Pancreas (tissue), 10 donors: ENCODE results near the gene LRP10. TPM values are rescaled to one million over a fixed set of nuclear protein-coding genes. Genes with fewer than 3 reads are reported as not detected.

Source experiments
- ATAC-seq, 4 donors: fragments of 200-7000 bp; cut with Tn5 transposase; one replicate each; pipeline versions ENCODE4 v1.8.0 to v1.9.1; 2020; ENCODE audit warnings: mild to moderate bottlenecking in 4 of 4, moderate library complexity in 4 of 4
- DNase-seq, 6 donors: peaks; one replicate each; pipeline ENCODE4 v3.0.0-alpha.2; 2020
- FAIRE-seq: peaks from 2 replicates; lab custom pipeline; 2012; peaks lifted over from hg19 to GRCh38; lab: Jason Lieb, UNC
- H3K27ac ChIP-seq, 4 donors: fragments of 200-600 bp; sonication (generic); 1 replicate in 3 of 4; 2 replicates in 1 of 4; pipeline versions ENCODE4 v1.5.0 to v1.8.0; 2020
- H3K27me3 ChIP-seq, 4 donors: fragments of 200-600 bp; one replicate each; pipeline ENCODE4 v1.8.0; 2021
- H3K36me3 ChIP-seq, 3 donors: fragments of 200-600 bp; sonication (generic) in 1 of 3; one replicate each; pipeline versions ENCODE4 v1.5.0 to v1.8.0; 2020 to 2021
- H3K4me1 ChIP-seq, 3 donors: fragments of 200-600 bp; one replicate each; pipeline ENCODE4 v1.8.0; 2021
- H3K4me3 ChIP-seq, 4 donors: fragments of 200-600 bp; sonication (generic) in 2 of 4; one replicate each; pipeline versions ENCODE4 v1.5.0 to v1.8.0; 2020 to 2021
- H3K9me3 ChIP-seq, 4 donors: fragments of 200-600 bp; one replicate each; pipeline ENCODE4 v1.8.0; 2021
- WGBS, 2 donors: extraction: QIAGEN DNeasy Blood & Tissue Kit; methylation state at CpG; one replicate each; pipeline ENCODE4 v1.1.7; 2013; 5-methylcytosine and 5-hydroxymethylcytosine counted together
- intact Hi-C, 3 donors: fragments of 100-400 bp; cut with DNase I; formaldehyde crosslinking; loops; one replicate each; pipeline versions ENCODE4 v1.11.1 to v1.14.2; 2022
- polyA plus RNA-seq, 2 donors: library from polyadenylated mRNA; stranded (reverse); fragments of 200-250 nt; gene quantifications; one replicate each; pipeline ENCODE4 v1.2.3, GENCODE V29; 2013
- total RNA-seq, 6 donors: library from RNA; stranded (reverse); fragmentation: NEBNext Ultra II Directional in 4 of 6; extraction: Animal tissue kit (Norgen Biotek cat#: 25700) in 4 of 6; gene quantifications; one replicate each; pipeline versions ENCODE4 v1.2.1 to v1.2.4, GENCODE V29; 2021 to 2023
- TF ChIP-seq, protein P1 (sequence below), 4 donors: fragments of 200-600 bp; sonication (generic) in 3 of 4; IDR thresholded peaks; one replicate each; pipeline versions ENCODE4 v1.5.0 to v1.8.0; 2021; ENCODE audit warnings: antibody characterized with exemption in 4 of 4
- donor health status: healthy with polysubstance abuse.
- donor health status: DM: no; HTN: no; CAD: no; lungs with moderate emphysema.
- donor health status: DM: no; HTN: no; CAD: no.
- donor health status: control.
- donor health status: control.
- donor health status: Bipolar disorder and iron deficiency.
- donor health status: DM: yes; HTN: yes; CAD: no.
- donor health status: DM: no; HTN: no; CAD: no.
- donor health status: DM: no; HTN: no; CAD: no.
- donor health status: DM: yes; HTN: yes; CAD: no.

LRP10 gene
- total and polyA plus RNA-seq, 8 donors: 14.7 to 86.2 (median 50.2) TPM

- ATAC-seq: no peak
Measured at GRCh38 chr14:22915886-22916521, 44.5 kb downstream of the LRP10 start.

DNA sequence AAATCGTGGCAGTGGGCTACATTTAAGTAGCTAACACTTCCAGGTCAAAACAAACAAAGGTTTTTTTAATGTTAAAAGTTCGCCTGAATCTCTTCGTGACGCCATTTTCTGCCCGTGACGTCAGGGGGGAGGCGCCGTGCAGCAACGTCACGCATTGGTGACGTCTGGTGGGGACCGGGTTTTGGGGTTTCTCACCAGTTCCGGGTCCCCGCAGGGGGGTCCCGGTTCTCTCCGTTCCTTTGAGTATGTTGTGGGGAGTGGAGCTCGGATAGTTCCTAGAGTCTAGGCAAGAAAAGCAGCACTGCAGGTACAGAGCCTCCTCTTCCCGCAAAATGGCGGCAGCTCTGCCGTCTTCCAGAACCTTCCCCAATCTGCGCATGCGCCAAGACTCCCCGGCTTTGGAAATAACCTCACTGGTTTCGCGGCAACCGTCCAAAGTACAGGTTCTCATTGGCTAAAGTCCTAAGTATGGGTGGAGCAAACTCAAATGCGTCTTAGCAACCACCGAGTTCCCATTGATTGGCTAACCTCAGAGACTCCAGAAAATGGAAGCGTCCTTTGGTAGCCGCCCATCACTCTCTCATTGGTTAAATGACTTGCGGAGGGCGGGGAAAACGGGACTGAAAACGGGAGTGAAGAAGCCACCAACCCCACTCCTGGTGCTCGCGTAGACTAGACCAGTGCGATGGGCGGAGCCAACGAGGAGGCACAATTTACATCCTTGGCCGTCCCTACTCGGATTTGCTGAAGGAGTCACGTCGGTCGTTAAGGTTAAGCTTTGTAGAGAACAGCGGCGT, 47.5 kb downstream of the LRP10 start, which contains the start of gene RBM23:
Gene RBM23, minus strand, starts transcription at position 346 of the 797 bp plus-strand sequence.
- H3K27me3 ChIP-seq: no peaks in the 10 kb centered on the region
- intact Hi-C loops: no loop called here
- WGBS, 2 donors: 0 to 1% methylated on average over 46 of the region's 46 CpGs
- peaks cover 2 to 18% (median 15%) of the 10 kb centered on the region in 3 donors for H3K36me3 ChIP-seq
- peak within 1 kb of the TSS; percentile 49 to 77 (median 74) for H3K4me3 ChIP-seq
- DNase-seq: peak; percentile 99 to 100 (median 100)
- peaks cover 0 to 16% (median 0%) of the 10 kb centered on the region in 3 donors for H3K4me1 ChIP-seq
- TF ChIP-seq, protein P1, sequence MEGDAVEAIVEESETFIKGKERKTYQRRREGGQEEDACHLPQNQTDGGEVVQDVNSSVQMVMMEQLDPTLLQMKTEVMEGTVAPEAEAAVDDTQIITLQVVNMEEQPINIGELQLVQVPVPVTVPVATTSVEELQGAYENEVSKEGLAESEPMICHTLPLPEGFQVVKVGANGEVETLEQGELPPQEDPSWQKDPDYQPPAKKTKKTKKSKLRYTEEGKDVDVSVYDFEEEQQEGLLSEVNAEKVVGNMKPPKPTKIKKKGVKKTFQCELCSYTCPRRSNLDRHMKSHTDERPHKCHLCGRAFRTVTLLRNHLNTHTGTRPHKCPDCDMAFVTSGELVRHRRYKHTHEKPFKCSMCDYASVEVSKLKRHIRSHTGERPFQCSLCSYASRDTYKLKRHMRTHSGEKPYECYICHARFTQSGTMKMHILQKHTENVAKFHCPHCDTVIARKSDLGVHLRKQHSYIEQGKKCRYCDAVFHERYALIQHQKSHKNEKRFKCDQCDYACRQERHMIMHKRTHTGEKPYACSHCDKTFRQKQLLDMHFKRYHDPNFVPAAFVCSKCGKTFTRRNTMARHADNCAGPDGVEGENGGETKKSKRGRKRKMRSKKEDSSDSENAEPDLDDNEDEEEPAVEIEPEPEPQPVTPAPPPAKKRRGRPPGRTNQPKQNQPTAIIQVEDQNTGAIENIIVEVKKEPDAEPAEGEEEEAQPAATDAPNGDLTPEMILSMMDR (IDR thresholded peaks at IDR 0.05): no peak
- peak within 1 kb of the TSS; percentile 98 to 100 (median 99) for H3K27ac ChIP-seq
- H3K9me3 ChIP-seq: no peaks in the 10 kb centered on the region
- peak; percentile 90 to 97 (median 94) for ATAC-seq
- peak; percentile 93 for FAIRE-seq

More at GRCh38 chr14:22915886-22916521, 44.5 kb downstream of the LRP10 start:
- H3K27ac ChIP-seq: peak overlapping the region in 1 of 4 donors; percentile 28
- no peaks in the 10 kb centered on the region for H3K36me3 ChIP-seq
- TF ChIP-seq, protein P1 (IDR thresholded peaks at IDR 0.05): no peak
- DNase-seq: no peak
- FAIRE-seq: no peak
- H3K4me1 ChIP-seq: peaks cover 0 to 16% (median 0%) of the 10 kb centered on the region in 3 donors
- no peaks in the 10 kb centered on the region for H3K9me3 ChIP-seq
- no peaks in the 10 kb centered on the region for H3K27me3 ChIP-seq
- 81 to 83% methylated on average over 8 of the region's 8 CpGs for WGBS, 2 donors
- intact Hi-C loops: no loop called here
- H3K4me3 ChIP-seq: no peak overlapping the region

DNA sequence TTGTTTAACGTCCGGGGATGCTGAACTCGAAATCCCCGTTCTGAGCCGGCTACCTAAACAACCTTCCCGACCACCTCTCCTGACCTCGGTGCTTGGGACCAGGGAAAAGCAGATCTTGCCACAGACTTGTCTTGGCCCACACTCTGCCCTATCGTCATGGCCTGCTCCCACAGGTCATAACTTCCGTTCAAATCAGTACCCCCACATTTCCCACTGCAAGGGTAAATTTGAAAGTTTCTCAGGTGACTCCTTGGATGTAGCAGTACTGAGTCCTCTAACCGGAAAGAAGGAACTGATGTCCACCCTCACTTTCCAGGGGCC, 48.0 kb downstream of the LRP10 start:
- ATAC-seq (peak in 1 of 4 donors; percentile 0), DNase-seq (no peak), FAIRE-seq (no peak)
- H3K9me3 ChIP-seq: no peaks in the 10 kb centered on the region
- H3K4me3 ChIP-seq: peak overlapping the region in 3 of 4 donors; percentile 11 to 77 (median 76)
- TF ChIP-seq, protein P1 (IDR thresholded peaks at IDR 0.05): no peak
- intact Hi-C loops: no loop called here
- no peaks in the 10 kb centered on the region for H3K27me3 ChIP-seq
- peaks cover 5 to 23% (median 20%) of the 10 kb centered on the region in 3 donors for H3K36me3 ChIP-seq
- H3K27ac ChIP-seq: peak overlapping the region; percentile 37 to 100 (median 80)
- WGBS, 2 donors: 5 to 6% methylated on average over 10 of the region's 10 CpGs
- H3K4me1 ChIP-seq: peaks cover 0 to 16% (median 0%) of the 10 kb centered on the region in 3 donors

- no peak for FAIRE-seq
- Histone ChIP-seq H3K36me3 (peaks cover 5 to 29% (median 21%) of the 10 kb centered on the region in 3 donors), H3K27me3 (no peaks in the 10 kb centered on the region), H3K9me3 (no peaks in the 10 kb centered on the region), H3K4me1 (peaks cover 0 to 16% (median 0%) of the 10 kb centered on the region in 3 donors), H3K4me3 (no peak overlapping the region), H3K27ac (no peak overlapping the region)
- ATAC-seq: no peak
- 89 to 91% methylated on average over 6 of the region's 6 CpGs for WGBS, 2 donors
- no peak for DNase-seq
- TF ChIP-seq, protein P1 (IDR thresholded peaks at IDR 0.05): no peak
- intact Hi-C loops: no loop called here
Measured at GRCh38 chr14:22920697-22921096, 49.2 kb downstream of the LRP10 start.
